HCT116 (cell line): ENCODE measurements around the gene GEMIN4.

Experiments
- CEBPB ChIP-seq: IDR thresholded peaks from 2 replicates; pipeline ENCODE4 v1.6.1; 2012; ENCODE audit warnings: low read depth
- POLR2A ChIP-seq: IDR thresholded peaks from 2 replicates; pipeline ENCODE4 v1.7.0; 2011; ENCODE audit warnings: borderline replicate concordance; ENCODE audit not compliant: insufficient read depth, insufficient read length; ENCODE audit errors: extremely low read depth
- POLR2AphosphoS5 ChIP-seq: IDR thresholded peaks from 2 replicates; pipeline ENCODE4 v1.6.1; 2011; ENCODE audit warnings: mild to moderate bottlenecking, low read depth, low read length, moderate library complexity
- RAD21 ChIP-seq: IDR thresholded peaks from 2 replicates; pipeline ENCODE4 v1.6.1; 2012; ENCODE audit warnings: low read depth, mild to moderate bottlenecking
- SIN3A ChIP-seq: IDR thresholded peaks from 2 replicates; pipeline ENCODE4 v1.6.1; 2012; ENCODE audit warnings: low read depth
- SRF ChIP-seq: IDR thresholded peaks from 2 replicates; pipeline ENCODE4 v1.6.1; 2012; ENCODE audit warnings: low read depth
- TCF7L2 ChIP-seq: IDR thresholded peaks from 2 replicates; pipeline ENCODE4 v1.7.0; 2011; ENCODE audit warnings: borderline replicate concordance, inconsistent platforms; ENCODE audit not compliant: insufficient read depth, insufficient read length; ENCODE audit errors: extremely low read depth
- TF ChIP-seq, protein P1 (sequence below): IDR thresholded peaks from 2 replicates; pipeline ENCODE4 v1.6.1; 2012; ENCODE audit warnings: low read depth
- TF ChIP-seq, protein P2 (sequence below), 3 experiments: fragments of 200-600 bp in 1 of 3; sonication (generic) in 1 of 3; IDR thresholded peaks in 2 of 3; conservative IDR thresholded peaks in 1 of 3; 2 replicates each; pipeline ENCODE4 v1.5.1; 2012 to 2017; ENCODE audit warnings: low read depth in 2 of 3, low read length in 2 of 3, antibody characterized with exemption in 1 of 3, borderline replicate concordance in 1 of 3, control low read depth in 1 of 3, mild to moderate bottlenecking in 1 of 3, mixed read lengths in 1 of 3, mixed run types in 1 of 3, moderate library complexity in 1 of 3; ENCODE audit not compliant: insufficient read depth in 1 of 3
- TF ChIP-seq, protein P3 (sequence below): IDR thresholded peaks from 2 replicates; pipeline ENCODE4 v1.6.1; 2012

DNA sequence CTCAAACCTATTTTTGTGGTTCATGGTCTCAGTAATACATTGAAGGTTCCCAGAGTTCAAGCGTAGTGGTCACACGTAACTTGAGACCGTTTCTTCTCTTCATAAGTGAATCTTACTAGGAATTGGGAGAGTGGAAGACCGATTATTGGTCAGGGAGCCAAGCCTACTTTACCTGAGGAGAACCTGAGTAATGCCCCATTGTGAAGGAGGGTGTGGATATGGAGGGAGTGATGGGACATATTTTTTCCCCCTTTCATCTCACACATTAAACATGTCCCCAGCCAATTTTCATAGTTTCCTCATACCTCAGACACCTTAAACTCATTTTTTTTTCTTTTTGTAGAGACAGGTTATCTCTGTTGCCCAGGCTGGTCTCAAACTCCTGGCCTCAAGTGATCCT, 8.9 kb downstream of the GEMIN4 start:
- TF ChIP-seq, protein P1, sequence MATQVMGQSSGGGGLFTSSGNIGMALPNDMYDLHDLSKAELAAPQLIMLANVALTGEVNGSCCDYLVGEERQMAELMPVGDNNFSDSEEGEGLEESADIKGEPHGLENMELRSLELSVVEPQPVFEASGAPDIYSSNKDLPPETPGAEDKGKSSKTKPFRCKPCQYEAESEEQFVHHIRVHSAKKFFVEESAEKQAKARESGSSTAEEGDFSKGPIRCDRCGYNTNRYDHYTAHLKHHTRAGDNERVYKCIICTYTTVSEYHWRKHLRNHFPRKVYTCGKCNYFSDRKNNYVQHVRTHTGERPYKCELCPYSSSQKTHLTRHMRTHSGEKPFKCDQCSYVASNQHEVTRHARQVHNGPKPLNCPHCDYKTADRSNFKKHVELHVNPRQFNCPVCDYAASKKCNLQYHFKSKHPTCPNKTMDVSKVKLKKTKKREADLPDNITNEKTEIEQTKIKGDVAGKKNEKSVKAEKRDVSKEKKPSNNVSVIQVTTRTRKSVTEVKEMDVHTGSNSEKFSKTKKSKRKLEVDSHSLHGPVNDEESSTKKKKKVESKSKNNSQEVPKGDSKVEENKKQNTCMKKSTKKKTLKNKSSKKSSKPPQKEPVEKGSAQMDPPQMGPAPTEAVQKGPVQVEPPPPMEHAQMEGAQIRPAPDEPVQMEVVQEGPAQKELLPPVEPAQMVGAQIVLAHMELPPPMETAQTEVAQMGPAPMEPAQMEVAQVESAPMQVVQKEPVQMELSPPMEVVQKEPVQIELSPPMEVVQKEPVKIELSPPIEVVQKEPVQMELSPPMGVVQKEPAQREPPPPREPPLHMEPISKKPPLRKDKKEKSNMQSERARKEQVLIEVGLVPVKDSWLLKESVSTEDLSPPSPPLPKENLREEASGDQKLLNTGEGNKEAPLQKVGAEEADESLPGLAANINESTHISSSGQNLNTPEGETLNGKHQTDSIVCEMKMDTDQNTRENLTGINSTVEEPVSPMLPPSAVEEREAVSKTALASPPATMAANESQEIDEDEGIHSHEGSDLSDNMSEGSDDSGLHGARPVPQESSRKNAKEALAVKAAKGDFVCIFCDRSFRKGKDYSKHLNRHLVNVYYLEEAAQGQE = no peak
- TF ChIP-seq RAD21 = no peak
- TF ChIP-seq, protein P2, sequence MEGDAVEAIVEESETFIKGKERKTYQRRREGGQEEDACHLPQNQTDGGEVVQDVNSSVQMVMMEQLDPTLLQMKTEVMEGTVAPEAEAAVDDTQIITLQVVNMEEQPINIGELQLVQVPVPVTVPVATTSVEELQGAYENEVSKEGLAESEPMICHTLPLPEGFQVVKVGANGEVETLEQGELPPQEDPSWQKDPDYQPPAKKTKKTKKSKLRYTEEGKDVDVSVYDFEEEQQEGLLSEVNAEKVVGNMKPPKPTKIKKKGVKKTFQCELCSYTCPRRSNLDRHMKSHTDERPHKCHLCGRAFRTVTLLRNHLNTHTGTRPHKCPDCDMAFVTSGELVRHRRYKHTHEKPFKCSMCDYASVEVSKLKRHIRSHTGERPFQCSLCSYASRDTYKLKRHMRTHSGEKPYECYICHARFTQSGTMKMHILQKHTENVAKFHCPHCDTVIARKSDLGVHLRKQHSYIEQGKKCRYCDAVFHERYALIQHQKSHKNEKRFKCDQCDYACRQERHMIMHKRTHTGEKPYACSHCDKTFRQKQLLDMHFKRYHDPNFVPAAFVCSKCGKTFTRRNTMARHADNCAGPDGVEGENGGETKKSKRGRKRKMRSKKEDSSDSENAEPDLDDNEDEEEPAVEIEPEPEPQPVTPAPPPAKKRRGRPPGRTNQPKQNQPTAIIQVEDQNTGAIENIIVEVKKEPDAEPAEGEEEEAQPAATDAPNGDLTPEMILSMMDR (IDR thresholded peaks at IDR 0.05 in 2 of 3, conservative IDR thresholded peaks at IDR 0.05 in 1 of 3; ENCODE audit: borderline replicate concordance in 1 of 3, insufficient read depth in 1 of 3, low read depth in 2 of 3, low read length in 2 of 3) = no peak
- TF ChIP-seq, protein P3, sequence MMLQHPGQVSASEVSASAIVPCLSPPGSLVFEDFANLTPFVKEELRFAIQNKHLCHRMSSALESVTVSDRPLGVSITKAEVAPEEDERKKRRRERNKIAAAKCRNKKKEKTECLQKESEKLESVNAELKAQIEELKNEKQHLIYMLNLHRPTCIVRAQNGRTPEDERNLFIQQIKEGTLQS = no peak
- no peak for TF ChIP-seq SIN3A
- TF ChIP-seq POLR2A = no peak
- TF ChIP-seq POLR2AphosphoS5 = peak; percentile 23; the same call in 1 of the 2 replicates
- no peak for TF ChIP-seq SRF
- TF ChIP-seq CEBPB = no peak
- TF ChIP-seq TCF7L2 = no peak
